Fibroblast of mammary gland (primary cell): ENCODE measurements around the gene ARFIP1.
A peak's percentile ranks its signal among the peaks of the same experiment; 100 is the strongest.

ENCODE experiments used
- DNase-seq: peaks from one replicate; pipeline ENCODE4 v3.0.0-alpha.2; 2010; ENCODE audit warnings: low read depth
- H3K4me3 ChIP-seq: 2 replicates; pipeline ENCODE4 v1.5.1; 2011; ENCODE audit warnings: low read depth, mild to moderate bottlenecking, low read length, moderate library complexity; ENCODE audit not compliant: control insufficient read depth
- CTCF ChIP-seq: conservative IDR thresholded peaks from 2 replicates; pipeline ENCODE4 v1.5.1; 2011; ENCODE audit warnings: low read depth, low read length, inconsistent platforms; ENCODE audit not compliant: control insufficient read depth, insufficient read depth

Gene ARFIP1

GRCh38 chr4:152937336-152938236, 157.8 kb downstream of the ARFIP1 start:
- H3K4me3 ChIP-seq: peak overlapping the region; percentile 47
- peak; percentile 40 for DNase-seq
- TF ChIP-seq CTCF: no peak

- TF ChIP-seq CTCF: no peak
- DNase-seq: no peak
- H3K4me3 ChIP-seq: peak overlapping the region; percentile 41
These were observed 158.6 kb downstream of the ARFIP1 start for GRCh38 chr4:152938237-152938947.

GRCh38 chr4:152939621-152940020, 159.9 kb downstream of the ARFIP1 start:
- H3K4me3 ChIP-seq: no peak overlapping the region
- TF ChIP-seq CTCF: no peak
- no peak for DNase-seq

- DNase-seq: no peak
- TF ChIP-seq CTCF: no peak
- no peak overlapping the region for H3K4me3 ChIP-seq
These were observed 160.7 kb downstream of the ARFIP1 start for GRCh38 chr4:152940461-152940860.

- no peak for TF ChIP-seq CTCF
- H3K4me3 ChIP-seq: no peak overlapping the region
- no peak for DNase-seq
These were observed 161.7 kb downstream of the ARFIP1 start for GRCh38 chr4:152941411-152941810.

- DNase-seq: no peak
- TF ChIP-seq CTCF: no peak
- H3K4me3 ChIP-seq: no peak overlapping the region
These were observed 162.6 kb downstream of the ARFIP1 start for GRCh38 chr4:152942346-152942745.
